GM23338 (cell line): Measurements from ENCODE around the gene OLFML3. TPM values are rescaled to one million over a fixed set of nuclear protein-coding genes. Genes with fewer than 3 reads are reported as not detected.

Experiments used
- ATAC-seq: fragments of 200-7000 bp; cut with Tn5 transposase; 3 replicates; pipeline ENCODE4 v1.9.1; 2020
- DNase-seq: peaks from one replicate; pipeline ENCODE4 v3.0.0-alpha.2; 2015; ENCODE audit warnings: low spot score
- H2AFZ ChIP-seq: fragments of 200-600 bp; sonication (generic); 2 replicates; pipeline ENCODE4 v1.8.0; 2016; ENCODE audit warnings: antibody characterized with exemption, mild to moderate bottlenecking, moderate library complexity
- H3F3A ChIP-seq: fragments of 200-600 bp; sonication (generic); replicated peaks from 2 replicates; pipeline ENCODE4 v1.8.0; 2017; ENCODE audit warnings: antibody characterized with exemption, mixed run types, low read depth
- H3K27ac ChIP-seq: fragments of 200-600 bp; sonication (generic); 2 replicates; pipeline ENCODE4 v1.6.1; 2016; ENCODE audit warnings: low read depth
- H3K27me3 ChIP-seq: fragments of 200-600 bp; sonication (generic); 2 replicates; pipeline ENCODE4 v1.8.0; 2016; ENCODE audit warnings: mild to moderate bottlenecking, mixed run types, moderate library complexity; ENCODE audit not compliant: insufficient read depth
- H3K36me3 ChIP-seq: fragments of 200-600 bp; sonication (generic); 2 replicates; pipeline ENCODE4 v1.8.0; 2016; ENCODE audit warnings: mild to moderate bottlenecking; ENCODE audit not compliant: insufficient read depth
- H3K4me1 ChIP-seq: fragments of 200-600 bp; sonication (generic); 2 replicates; pipeline ENCODE4 v1.8.0; 2016; ENCODE audit warnings: mild to moderate bottlenecking, moderate library complexity; ENCODE audit not compliant: insufficient read depth
- H3K4me2 ChIP-seq: fragments of 200-600 bp; sonication (generic); 2 replicates; pipeline ENCODE4 v1.7.1; 2017; ENCODE audit warnings: mixed run types
- H3K4me3 ChIP-seq: fragments of 200-600 bp; sonication (generic); 2 replicates; pipeline ENCODE4 v1.6.1; 2016; ENCODE audit warnings: mixed run types
- H3K79me2 ChIP-seq: fragments of 200-600 bp; sonication (generic); replicated peaks from 2 replicates; pipeline ENCODE4 v1.8.0; 2017; ENCODE audit warnings: mild to moderate bottlenecking; ENCODE audit not compliant: insufficient read depth
- H3K9me2 ChIP-seq: fragments of 200-600 bp; sonication (generic); 2 replicates; pipeline ENCODE4 v1.8.0; 2017; ENCODE audit not compliant: insufficient read depth
- H4K20me1 ChIP-seq: fragments of 200-600 bp; sonication (generic); replicated peaks from 2 replicates; pipeline ENCODE4 v1.8.0; 2017; ENCODE audit warnings: mild to moderate bottlenecking; ENCODE audit not compliant: insufficient read depth
- H3K27ac Mint-ChIP-seq: 2 replicates; pipeline ENCODE4 v1.8.0; 2020; ENCODE audit warnings: inconsistent platforms, mild to moderate bottlenecking, moderate library complexity, mixed read lengths
- H3K27me3 Mint-ChIP-seq: 3 replicates; pipeline ENCODE4 v1.8.0; 2022; ENCODE audit warnings: low read depth, mild to moderate bottlenecking, moderate library complexity, mixed read lengths, inconsistent platforms; ENCODE audit not compliant: insufficient read depth, poor library complexity
- H3K36me3 Mint-ChIP-seq: 3 replicates; pipeline ENCODE4 v1.8.0; 2021; ENCODE audit warnings: low read depth, mild to moderate bottlenecking, inconsistent platforms, moderate library complexity, mixed read lengths
- H3K4me1 Mint-ChIP-seq: 3 replicates; pipeline ENCODE4 v1.8.0; 2020; ENCODE audit warnings: mild to moderate bottlenecking, inconsistent platforms, mixed read lengths
- H3K4me3 Mint-ChIP-seq: 3 replicates; pipeline ENCODE4 v1.8.0; 2021; ENCODE audit warnings: moderate library complexity, mild to moderate bottlenecking, inconsistent platforms, mixed read lengths
- H3K9me3 Mint-ChIP-seq: 3 replicates; pipeline ENCODE4 v1.8.0; 2020; ENCODE audit warnings: moderate library complexity, mild to moderate bottlenecking, inconsistent platforms, mixed read lengths
- CTCF ChIP-seq, 2 experiments: fragments of 200-600 bp in 1 of 2; sonication (generic) in 1 of 2; conservative IDR thresholded peaks; 2 replicates each; pipeline versions ENCODE4 v1.5.1 to v1.6.1; 2016 to 2017; ENCODE audit warnings: antibody characterized with exemption in 2 of 2, low read depth in 2 of 2, mild to moderate bottlenecking in 2 of 2, moderate library complexity in 1 of 2
- EZH2phosphoT487 ChIP-seq: fragments of 200-600 bp; sonication (generic); IDR thresholded peaks from one replicate; pipeline ENCODE4 v1.8.1; 2018; ENCODE audit warnings: antibody characterized with exemption; ENCODE audit not compliant: unreplicated experiment
- REST ChIP-seq: IDR thresholded peaks from one replicate; pipeline ENCODE4 v1.6.1; 2018; ENCODE audit warnings: antibody characterized with exemption; ENCODE audit not compliant: unreplicated experiment
- ZNF114 ChIP-seq: fragments of 250-450 bp; sonication (Bioruptor Pico); IDR thresholded peaks from 2 replicates; pipeline ENCODE4 v1.5.0; 2020; ENCODE audit warnings: mild to moderate bottlenecking, moderate library complexity
- ZNF331 ChIP-seq: fragments of 250-450 bp; sonication (Bioruptor Pico); IDR thresholded peaks from 2 replicates; pipeline ENCODE4 v1.5.0; 2020; ENCODE audit warnings: low read depth, mild to moderate bottlenecking, moderate library complexity
- ZNF462 ChIP-seq: fragments of 250-450 bp; sonication (Bioruptor Pico); IDR thresholded peaks from 2 replicates; pipeline ENCODE4 v1.5.0; 2020; ENCODE audit warnings: mild to moderate bottlenecking, moderate library complexity
- polyA plus RNA-seq: library from polyadenylated mRNA; unstranded; fragments of >200 nt; fragmentation: Nextera tagmentation; extraction: Ambion mirVana; gene quantifications from 2 replicates; pipeline ENCODE4 v1.2.1, GENCODE V29; 2016
- total RNA-seq: library from RNA; depleted of rRNA; stranded (reverse); fragments of >200 nt; shearing (Covaris generic); gene quantifications from 2 replicates; pipeline ENCODE4 v1.2.3, GENCODE V29; 2014

The OLFML3 gene
- total and polyA plus RNA-seq, 2 experiments from 2014 or later, result 42.8 to 69.9 TPM

- no peak for TF ChIP-seq ZNF462 (CRISPR knock-in tag)
Observed at GRCh38 chr1:114000406-114000805, 21.1 kb downstream of the OLFML3 start (continued).

DNA sequence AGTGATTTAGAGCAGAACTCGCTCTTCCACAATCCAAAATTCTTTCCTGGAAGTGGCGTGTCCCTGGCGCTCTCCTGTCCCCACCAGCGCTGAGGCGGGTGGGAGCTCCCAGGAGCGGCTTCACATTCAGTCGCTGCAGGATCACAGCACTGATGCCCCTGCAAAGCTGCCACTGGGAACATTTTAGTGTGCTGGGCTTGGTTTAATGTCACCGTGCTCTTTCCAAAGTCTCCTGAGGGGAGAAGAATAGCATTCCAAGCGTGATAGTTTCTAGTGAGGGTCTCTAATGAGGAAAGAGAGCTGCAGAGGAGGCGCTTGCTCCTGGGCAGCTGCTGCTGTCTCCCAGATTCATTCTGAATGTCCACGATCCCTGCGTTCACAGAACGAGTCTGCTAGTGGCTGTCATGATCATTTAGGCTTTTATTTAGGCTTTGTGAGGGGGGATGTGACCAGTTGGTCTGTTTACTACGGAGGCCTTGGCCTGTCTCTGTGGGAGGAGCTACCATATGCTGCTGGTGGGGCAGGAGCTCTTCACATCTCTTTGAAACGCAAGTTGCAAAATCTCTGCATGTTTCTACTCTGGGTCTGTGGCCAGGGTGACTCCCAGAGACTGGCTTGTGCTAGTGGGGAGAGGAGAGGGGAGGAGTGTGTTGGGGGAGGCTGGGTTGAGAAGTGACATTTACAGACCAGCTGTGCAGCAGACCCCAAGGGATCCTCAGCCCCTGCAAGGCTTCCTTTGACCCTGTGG is 23.4 kb downstream of the OLFML3 start:
- H2AFZ ChIP-seq, result peak overlapping the region; percentile 78
- ATAC-seq, result peak; percentile 56
- TF ChIP-seq ZNF331 (CRISPR knock-in tag) (no peak), REST (no peak), ZNF114 (CRISPR knock-in tag) (no peak), CTCF (conservative IDR thresholded peaks at IDR 0.05; ENCODE audit: low read depth in 2 of 2) (no peak), EZH2phosphoT487 (no peak)

More for the DNA sequence above, 23.4 kb downstream of the OLFML3 start:
- peaks cover 20% of the 10 kb centered on the region for H3K36me3 Mint-ChIP-seq
- H3K27ac Mint-ChIP-seq, result peak overlapping the region; percentile 84; the same call in 1 of the 2 replicates
- Histone ChIP-seq H3K27me3 (peaks cover 3% of the 10 kb centered on the region; the same call in 1 of the 2 replicates), H3K27ac (no peak overlapping the region), H4K20me1 (no peaks in the 10 kb centered on the region), H3K79me2 (no peaks in the 10 kb centered on the region), H3K4me2 (peak overlapping the region; percentile 45), H3K4me3 (no peak overlapping the region), H3F3A (peaks cover 16% of the 10 kb centered on the region), H3K4me1 (peaks cover 30% of the 10 kb centered on the region), H3K36me3 (no peaks in the 10 kb centered on the region), H3K9me2 (peaks cover 14% of the 10 kb centered on the region; the same call in 1 of the 2 replicates)
- peaks cover 14% of the 10 kb centered on the region for H3K9me3 Mint-ChIP-seq
- no peak overlapping the region for H3K4me3 Mint-ChIP-seq
- peaks cover 41% of the 10 kb centered on the region for H3K4me1 Mint-ChIP-seq
- peaks cover 26% of the 10 kb centered on the region for H3K27me3 Mint-ChIP-seq
- DNase-seq, result peak; percentile 34
